Measurements from ENCODE around the gene FGF6. TPM values are rescaled to one million over a fixed set of nuclear protein-coding genes. Genes with fewer than 3 reads are reported as not detected.
A peak's percentile ranks its signal among the peaks of the same experiment; 100 is the strongest.

FGF6 gene
- total and polyA plus RNA-seq, 2 experiments from 2014 or later, result not detected

GRCh38 chr12:4449851-4450221, 4.2 kb upstream of the FGF6 start:
- H3K36me3 ChIP-seq (ENCODE audit: insufficient read depth), result no peaks in the 10 kb centered on the region
- H3K27ac ChIP-seq (ENCODE audit: low read depth), result no peak overlapping the region
- no peak for DNase-seq (ENCODE audit: low spot score)
- peaks cover 12% of the 10 kb centered on the region for H3K36me3 Mint-ChIP-seq (ENCODE audit: low read depth)
- TF ChIP-seq CTCF (conservative IDR thresholded peaks at IDR 0.05; ENCODE audit: low read depth in 2 of 2) (no peak), POLR2AphosphoS5 (IDR thresholded peaks at IDR 0.05; ENCODE audit: low read depth) (no peak), ZNF114 (CRISPR knock-in tag; IDR thresholded peaks at IDR 0.05) (no peak), NANOG (IDR thresholded peaks at IDR 0.05; ENCODE audit: borderline replicate concordance) (no peak), ZNF331 (CRISPR knock-in tag; IDR thresholded peaks at IDR 0.05; ENCODE audit: low read depth) (no peak), ZNF462 (CRISPR knock-in tag; IDR thresholded peaks at IDR 0.05) (no peak), STAT1 (IDR thresholded peaks at IDR 0.05; ENCODE audit: unreplicated experiment) (no peak)
- no peak overlapping the region for H3K4me3 Mint-ChIP-seq
- peak overlapping the region; percentile 58 for H3K4me2 ChIP-seq
- H3K9me2 ChIP-seq (ENCODE audit: insufficient read depth), result 0 out of 2 replicates have a peak, but pooled peaks cover 3% of the 10 kb centered on the region
- H3K27me3 ChIP-seq (ENCODE audit: insufficient read depth), result no peaks in the 10 kb centered on the region
- peak overlapping the region; percentile 21; the same call in 1 of the 2 replicates for H3K4me3 ChIP-seq
- H2AFZ ChIP-seq, result 0 out of 2 replicates have a peak overlapping the region, but pooled peaks have one; percentile 89
- no peaks in the 10 kb centered on the region for H4K20me1 ChIP-seq (replicated peaks; ENCODE audit: insufficient read depth)
- H3K9me3 Mint-ChIP-seq, result peaks cover 15% of the 10 kb centered on the region
- peaks cover 32% of the 10 kb centered on the region for H3K4me1 ChIP-seq (ENCODE audit: insufficient read depth)
- 0 out of 2 replicates have a peak, but pooled peaks cover 4% of the 10 kb centered on the region for H3F3A ChIP-seq (replicated peaks; ENCODE audit: low read depth)
- no peaks in the 10 kb centered on the region for H3K79me2 ChIP-seq (replicated peaks; ENCODE audit: insufficient read depth)
- no peak; the same call in 2 of the 3 replicates for ATAC-seq
- no peak overlapping the region for H3K27ac Mint-ChIP-seq
- H3K27me3 Mint-ChIP-seq (ENCODE audit: insufficient read depth, low read depth, poor library complexity), result peaks cover 8% of the 10 kb centered on the region
- peaks cover 47% of the 10 kb centered on the region for H3K4me1 Mint-ChIP-seq

Measured in GM23338 (cell line).